NB4 (cell line): Measurements from ENCODE around the gene LAMA3.

Source experiments
- CTCF ChIP-seq: IDR thresholded peaks from one replicate; pipeline ENCODE4 v1.5.1; 2012; ENCODE audit warnings: low read depth, low read length
- MAX ChIP-seq: IDR thresholded peaks from 2 replicates; pipeline ENCODE4 v1.6.1; 2011; ENCODE audit warnings: low read depth, low read length
- MYC ChIP-seq: IDR thresholded peaks from 2 replicates; pipeline ENCODE4 v1.6.1; 2011; ENCODE audit warnings: low read depth, low read length
- POLR2A ChIP-seq: IDR thresholded peaks from 2 replicates; pipeline ENCODE4 v1.6.1; 2011; ENCODE audit warnings: mild to moderate bottlenecking; ENCODE audit not compliant: insufficient read length; ENCODE audit errors: extremely low read depth

- TF ChIP-seq CTCF (no peak), MYC (no peak), POLR2A (no peak), MAX (no peak)
Measured at GRCh38 chr18:23941791-23942190, 252.5 kb downstream of the LAMA3 start.
